GM21526 (cell line): Measurements from ENCODE around the gene CMC2.

ENCODE experiments used
- ATAC-seq: cut with Tn5 transposase; IDR thresholded peaks from one replicate; pipeline ENCODE4 v1.9.1; 2021; ENCODE audit warnings: moderate library complexity; ENCODE audit not compliant: unreplicated experiment, low FRiP score

CMC2 gene

DNA sequence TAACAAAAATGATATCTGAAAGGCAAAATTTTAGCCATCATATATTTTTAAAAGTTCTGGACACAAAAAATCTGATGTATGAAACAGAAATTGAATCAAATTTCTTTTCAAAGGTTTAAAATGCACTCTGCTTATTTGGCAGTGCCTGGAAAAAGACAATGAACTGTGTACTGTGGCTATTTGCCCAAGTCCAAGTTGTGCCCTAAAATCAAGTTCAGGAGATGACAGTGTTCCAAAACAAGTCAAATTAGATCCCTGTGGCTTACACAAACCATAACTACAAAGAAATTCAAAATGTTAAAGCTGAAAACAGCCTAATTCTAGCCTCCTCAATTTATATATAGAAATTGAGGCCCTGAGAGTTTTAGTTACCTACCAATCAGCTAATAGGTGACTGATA, 25.6 kb downstream of the CMC2 start:
- no peak for ATAC-seq

DNA sequence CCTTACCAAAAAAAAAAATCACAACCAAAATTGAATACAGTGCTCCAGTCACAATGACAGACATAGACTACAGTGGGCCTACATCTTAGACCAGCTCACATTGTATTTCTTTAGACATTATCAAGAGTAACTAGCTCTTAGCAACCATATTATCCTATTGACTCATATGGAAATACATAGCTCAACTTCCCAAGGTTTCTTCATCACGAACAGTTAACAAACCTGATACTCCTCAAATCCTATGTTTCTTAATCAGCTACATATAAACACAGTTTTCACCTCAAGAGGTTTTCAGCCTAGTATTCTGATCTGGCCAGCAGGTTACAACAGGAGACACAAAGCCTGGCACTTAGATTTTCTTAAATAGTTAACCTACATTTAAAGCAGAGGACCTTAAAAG, 29.7 kb downstream of the CMC2 start:
- ATAC-seq, result no peak

DNA sequence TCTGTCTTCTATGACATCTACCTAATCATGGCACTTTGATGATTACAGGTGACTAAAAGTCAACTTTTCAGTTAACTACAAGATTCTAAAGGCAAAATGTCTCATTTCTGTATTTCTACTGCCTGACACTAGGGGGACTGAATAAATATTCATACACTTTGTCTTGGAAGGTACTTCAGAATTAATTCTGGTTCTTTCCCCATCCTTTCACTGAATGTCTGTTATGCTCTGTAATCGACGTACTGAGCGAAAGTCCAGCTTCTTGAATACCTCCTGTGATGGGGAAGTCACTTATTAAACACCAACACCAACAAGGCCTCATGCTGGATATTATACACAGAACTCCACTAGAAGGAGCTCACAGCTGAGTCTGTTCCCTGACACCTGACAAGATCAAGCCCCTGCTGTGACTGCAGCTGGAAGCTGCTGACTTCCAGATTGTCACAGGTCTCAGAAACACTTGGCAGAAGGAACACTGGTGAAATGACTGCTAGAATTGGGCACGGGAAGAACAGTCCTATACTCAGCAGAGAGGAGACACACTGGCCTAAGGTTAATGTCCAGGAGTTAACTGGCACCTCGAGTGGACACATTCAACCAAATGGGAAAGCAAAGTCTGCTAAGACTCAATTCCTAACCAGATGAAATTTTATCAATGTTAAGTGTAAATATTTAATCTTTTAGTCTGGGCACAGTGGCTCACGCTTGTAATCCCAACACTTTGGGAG, 31.9 kb downstream of the CMC2 start:
- ATAC-seq, result no peak

DNA sequence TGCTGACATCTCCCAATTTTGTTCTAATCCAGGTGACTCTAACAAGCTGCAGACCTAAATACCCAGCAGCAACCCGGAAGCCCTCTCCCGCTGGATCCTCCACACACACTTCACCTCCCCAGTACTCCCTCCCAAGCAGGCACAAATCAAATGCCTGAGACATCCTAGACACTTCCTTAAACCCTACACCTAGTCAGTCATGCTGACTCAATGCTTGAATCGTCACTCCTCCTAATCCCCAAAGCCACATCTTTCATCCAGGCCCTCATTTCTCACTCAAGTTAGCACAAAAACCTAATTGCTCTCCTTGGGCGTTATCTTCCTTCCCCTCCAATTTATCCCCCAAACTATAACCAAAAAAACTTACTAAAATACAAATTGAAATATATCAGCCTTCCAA, 32.7 kb downstream of the CMC2 start:
- no peak for ATAC-seq

DNA sequence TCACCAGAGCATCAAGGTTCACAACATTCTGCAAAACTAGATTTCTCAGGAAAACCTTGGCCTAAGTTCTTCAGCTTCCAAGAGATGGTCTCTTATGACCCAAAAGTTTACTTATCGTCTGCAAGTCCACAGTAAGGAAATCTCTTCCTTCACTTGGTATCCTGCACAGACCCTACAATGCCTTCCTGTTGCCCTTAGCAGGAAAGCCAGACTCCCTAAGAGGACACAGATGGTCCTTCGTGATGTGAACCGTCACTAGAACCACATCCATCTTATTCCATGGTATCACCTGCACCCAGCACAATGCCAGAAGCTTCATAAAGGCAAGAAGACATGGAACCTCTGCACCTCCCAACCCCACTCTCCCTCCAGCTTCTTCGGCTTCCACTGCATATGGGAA, 34.1 kb downstream of the CMC2 start:
- ATAC-seq, result no peak

DNA sequence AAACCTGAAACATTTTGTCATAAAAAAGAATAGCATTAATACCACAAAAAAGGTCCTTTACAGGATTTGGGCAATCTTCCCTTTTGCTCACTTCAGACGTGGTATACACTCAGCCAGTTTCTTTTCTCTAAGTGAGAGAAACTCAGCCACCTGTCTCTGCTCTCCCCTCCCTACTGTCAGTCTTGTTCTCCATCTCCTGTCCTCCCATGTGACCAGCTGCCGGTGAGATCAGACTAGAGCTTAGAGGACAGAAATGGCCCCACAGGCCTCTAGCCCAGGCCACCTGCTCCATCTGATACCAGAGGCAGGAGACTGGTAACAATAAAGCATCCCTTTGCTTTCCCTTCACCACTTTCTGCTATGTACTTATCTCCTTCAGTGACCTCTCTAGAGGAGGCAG, 34.9 kb downstream of the CMC2 start:
- no peak for ATAC-seq

DNA sequence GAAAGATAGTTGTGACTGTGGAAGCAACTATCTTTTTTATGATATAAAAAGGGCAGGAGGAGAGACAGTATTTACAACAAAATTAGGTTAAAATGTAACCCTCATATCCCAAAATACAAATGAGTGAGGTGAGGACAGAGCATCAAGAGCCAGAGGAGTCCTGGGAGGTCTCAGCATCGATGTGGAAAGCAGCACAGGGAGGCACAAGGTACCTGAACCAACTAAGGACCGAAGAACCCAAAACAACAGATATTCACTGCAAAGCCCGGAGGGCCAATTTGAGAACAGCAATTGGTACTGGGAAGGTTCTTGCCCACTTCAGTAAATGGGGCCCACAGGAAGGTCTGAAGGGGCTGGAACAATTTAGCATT, 37.6 kb downstream of the CMC2 start:
- no peak for ATAC-seq

DNA sequence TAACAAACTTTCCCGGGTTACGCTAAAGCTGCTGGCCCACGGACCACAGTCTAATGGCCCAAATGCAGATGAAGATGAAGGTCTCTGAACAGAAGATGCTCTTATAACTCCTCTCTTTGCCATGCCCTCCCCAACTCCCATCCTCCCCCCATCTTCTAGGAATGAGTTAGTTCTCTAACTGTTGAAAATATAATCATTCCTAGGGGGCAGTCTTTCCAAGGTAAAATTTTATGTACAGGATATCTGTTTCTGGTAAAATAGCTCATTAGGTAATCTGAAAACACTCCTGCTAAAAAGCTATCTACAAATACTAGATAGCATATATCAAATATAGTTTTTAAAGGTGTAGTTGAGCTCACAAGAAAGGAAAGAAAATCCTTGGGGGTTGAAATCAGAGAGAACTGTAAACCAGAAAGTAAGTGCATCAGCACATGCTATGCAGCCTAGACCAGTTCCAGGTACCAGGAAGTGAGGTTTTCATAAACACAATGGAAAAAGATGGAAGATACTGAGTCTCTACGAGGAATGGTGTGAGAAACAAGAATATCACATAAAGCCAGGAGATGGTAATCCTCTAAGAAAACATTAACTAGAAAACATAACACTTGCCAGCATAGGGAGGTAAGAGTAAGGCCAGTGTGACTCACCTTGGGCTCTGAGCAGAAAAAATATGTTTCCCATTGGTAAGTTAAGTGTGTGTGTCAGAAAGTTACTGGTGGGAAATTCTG, 38.1 kb downstream of the CMC2 start:
- no peak for ATAC-seq

DNA sequence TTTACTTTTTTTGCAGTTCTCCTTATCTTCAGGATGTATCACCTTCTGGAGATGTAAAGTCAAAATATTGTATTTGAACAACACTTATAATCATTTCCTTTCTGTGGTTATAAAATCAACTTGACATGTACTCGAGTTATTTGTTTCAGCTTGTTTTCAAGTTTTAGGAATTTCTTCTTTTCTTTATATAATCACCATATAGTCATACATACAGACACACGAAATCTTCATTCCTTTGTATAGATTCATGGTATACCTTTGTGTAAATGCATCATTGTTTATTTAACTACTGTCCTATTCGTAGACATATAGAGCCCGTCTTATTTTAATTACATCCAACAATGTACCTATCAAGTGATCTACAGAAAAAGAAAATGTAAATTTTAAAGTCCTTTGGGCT, 40.1 kb downstream of the CMC2 start:
- ATAC-seq, result no peak

DNA sequence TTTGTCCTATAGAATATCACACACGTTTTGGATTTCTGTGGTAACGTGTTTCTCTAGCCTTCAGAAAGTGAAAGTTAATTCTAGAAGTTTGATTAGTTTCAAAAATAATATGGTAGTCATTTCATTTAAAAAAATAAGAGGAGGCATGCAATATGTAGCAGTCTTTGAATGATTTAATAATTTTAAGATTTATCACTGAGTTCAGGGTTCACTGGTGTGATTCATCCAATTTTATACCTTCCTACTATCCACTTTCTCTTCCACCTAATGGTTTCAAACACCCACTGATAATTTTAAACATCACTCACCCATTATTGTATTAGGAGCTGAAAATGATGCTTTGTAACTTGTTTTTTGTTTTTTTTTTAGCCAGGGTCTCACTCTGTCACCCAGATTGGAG, 42.3 kb downstream of the CMC2 start:
- ATAC-seq, result no peak

DNA sequence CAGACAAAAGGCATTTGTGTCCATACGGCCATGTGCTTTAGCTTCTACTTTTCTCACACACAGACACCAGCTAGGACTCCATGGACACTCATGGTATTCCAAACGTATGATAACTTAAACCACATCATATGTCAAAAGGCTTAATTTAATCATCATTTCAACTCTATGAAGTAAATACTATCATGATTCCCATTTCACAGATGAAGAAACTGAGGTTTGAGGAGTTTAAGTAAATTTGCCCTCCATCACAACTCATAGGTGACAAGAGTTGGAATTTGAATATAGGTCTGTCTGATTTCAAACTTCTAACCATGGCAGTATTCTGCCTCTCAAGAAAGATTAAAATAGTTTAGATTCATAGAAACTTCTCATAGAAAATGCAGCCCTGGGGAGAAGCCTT, 43.8 kb downstream of the CMC2 start:
- ATAC-seq, result no peak

DNA sequence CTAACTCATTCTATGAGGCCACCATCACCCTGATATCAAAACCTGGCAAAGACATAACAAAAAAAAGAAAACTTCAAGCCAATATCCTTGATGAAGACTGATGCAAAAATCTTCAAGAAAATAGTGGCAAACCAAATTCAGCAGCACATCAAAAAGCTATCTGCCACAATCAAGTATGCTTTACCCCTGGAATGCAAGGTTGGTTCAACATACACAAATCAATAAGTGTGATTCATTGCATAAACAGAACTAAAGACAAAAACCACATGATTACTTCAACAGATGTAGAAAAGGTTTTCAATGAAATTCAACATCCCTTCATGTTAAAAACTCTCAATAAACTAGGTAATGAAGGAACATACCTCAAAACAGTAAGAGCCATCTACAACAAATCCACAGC, 48.4 kb downstream of the CMC2 start:
- ATAC-seq, result no peak

DNA sequence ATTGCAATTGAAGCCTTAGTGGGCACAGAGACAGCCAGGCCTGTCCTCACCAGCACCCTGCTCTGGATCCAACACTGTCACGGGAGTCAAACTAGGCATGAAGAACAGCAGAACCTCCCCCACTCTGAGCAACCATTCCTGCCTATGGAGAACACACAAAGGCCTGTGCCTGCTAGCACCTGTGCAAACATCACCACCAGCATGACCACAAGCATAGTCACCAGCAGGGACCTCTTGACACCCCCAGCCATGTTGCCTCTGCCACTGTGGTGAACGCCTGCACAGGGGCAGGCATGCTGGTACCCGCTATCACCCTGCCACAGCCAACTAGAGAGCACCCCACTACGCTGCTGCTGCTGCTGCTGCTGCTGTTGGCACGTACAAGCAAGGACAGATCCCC, 51.7 kb downstream of the CMC2 start:
- ATAC-seq, result no peak

DNA sequence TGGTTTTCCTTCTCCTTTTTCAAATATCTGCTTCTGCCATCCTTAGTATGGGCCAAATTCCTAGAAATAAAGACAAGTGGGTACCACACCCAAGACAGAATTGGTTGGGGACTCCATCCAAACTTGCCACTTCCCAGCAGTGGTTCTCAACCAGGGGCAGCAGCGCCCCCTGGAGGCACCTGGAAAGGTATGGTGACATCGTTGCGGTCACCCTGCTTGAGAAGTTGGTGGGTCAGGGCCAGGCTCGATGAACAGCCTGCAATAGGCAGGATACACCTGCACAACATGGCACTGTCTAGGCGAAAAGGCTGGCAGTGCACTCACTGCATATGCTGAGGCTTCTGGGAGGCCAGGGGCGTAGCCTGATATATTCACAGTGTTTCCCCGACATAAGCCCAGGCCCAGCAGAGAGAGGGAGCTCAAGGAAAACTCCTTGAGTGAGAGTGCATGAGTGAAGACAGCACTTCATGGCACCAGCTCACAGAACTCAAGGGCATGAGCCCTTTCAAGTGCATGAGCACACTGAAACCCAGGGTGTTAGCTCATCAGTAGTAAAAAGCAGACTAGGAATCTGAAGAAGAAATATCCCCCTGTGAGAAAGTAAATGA, 57.7 kb downstream of the CMC2 start:
- no peak for ATAC-seq

DNA sequence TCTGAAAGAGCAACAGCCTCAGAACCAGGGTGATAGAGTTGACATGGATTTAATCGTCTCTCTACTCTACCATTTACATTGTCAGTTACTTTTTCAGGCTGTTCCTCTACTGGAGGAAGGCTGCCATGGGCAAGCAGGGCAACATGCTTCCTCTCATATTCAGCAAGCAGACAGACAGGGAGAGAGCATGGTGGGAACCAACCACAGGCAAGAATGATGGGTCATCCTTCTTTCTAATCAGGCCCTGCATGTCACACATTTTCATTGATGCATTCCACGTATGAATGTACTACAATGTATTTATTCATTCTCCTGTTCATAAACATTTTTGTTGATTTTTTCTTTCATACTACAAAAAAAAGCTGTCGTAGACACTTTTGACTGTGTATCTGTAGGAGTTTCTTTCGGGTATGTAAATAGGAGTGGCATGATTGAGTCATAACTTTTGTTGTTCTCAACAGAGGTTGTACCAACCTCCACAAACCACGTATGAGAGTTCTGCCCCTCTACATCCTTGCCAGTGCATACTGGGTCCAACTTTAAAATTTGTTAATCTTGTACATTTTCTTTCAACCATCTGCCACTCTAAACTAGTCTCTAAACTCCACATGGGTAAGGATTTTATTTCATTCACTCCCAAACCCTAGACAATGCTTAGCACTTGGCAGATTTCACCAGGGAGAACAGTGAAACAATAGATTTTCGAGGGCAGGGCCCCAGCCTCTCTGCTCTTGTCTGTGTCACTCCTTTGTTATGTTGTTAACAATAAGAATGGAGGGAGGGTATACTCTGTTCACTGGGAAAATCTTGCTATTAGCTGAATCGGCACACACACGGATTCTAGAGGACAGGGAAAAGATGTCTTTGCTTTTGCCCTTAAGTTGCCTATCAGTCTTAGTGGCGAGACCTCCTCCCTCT, 58.7 kb downstream of the CMC2 start:
- ATAC-seq, result no peak

DNA sequence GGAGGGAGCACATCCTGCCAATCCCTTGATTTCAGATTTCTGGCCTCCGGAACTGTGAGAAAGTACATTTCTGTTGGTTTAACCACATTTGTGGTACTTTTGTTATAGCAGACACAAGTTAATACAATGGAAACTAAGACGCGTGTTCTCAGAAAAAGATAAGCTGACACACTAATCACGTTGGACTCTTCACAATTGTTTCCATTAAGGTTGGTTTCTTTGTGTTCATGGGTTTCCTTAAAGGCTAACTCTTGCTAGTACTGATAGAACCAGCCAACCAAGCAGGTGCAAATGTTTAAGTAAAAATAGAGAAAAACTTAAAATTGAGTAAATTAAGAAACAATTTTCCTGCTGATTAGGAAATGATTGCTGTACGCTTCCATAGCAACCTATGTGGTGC, 59.4 kb downstream of the CMC2 start:
- ATAC-seq, result no peak

DNA sequence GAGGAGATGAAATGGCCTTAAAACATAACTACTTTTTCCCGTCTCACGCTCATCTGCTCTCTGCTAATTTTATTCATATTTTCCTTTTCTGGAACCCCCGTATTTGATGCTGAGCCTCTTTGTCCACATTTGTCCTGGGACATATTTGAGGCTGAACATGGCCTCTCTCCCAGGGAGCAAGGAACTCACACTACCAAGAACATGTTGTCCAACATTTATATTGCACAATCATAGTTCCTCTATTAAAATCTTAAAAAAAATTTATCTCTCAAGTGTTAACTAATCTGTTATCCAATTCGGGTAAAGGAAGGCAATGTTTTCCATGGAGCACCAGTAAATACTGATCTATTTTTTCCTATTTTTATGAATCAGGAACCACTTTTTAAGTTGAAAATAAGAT, 60.2 kb downstream of the CMC2 start:
- ATAC-seq, result no peak

DNA sequence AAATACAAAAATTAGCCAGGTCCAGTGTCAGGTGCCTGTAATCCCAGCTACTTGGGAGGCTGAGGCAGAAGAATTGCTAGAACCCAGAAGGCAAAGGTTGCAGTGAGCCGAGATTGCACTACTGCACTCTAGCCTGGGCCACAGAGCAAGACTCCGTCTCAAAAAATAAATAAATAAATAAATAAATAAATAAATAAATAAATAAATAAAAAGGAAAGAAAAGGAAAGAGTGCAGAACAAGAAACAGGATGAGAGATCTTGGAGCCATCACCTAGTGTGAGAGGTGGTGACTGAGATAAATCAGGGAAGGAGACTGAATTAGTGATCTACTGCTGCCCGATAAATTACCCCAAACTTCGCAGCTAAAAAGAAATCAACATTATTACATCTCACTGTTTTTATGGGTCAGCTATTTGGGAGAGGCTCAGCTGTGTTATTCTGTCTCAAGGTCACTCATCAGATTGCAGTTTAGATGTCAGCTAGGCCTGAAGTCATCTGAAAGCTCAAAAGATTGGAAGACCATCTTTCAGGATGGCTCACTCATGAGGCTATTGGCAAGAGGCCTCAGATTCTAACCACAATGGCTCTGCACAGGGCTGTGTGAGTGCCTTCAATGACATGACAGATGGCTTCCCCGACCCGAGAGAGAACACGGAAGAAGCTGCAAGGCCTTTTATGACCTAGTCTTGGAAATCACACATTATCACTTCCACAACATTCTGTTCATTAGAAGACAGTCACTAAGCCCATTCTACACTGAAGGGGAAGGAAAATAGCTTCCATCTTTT, 66.4 kb downstream of the CMC2 start:
- ATAC-seq, result no peak

DNA sequence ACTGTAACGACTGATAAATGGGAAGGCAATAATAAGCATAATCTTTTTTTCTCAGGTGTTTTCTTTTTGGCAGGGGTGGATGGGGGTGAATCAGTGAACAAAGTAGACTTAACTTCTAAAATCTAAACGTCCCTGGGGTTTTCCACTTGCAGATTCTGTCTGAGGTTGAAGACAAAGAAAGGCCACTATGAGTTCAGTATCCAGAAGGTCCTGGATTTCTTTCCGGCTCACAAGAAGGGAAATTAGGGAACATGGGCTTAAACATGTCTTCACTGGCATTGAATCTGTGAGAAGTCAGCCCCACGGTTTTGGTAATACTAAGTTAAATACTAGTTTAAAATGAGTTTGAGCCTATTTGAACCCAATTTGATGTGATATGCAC, 67.8 kb downstream of the CMC2 start:
- ATAC-seq, result no peak
